Small intestine (tissue), 7 donors: ENCODE data around the gene GPR132. TPM values are rescaled to one million over a fixed set of nuclear protein-coding genes. Genes with fewer than 3 reads are reported as not detected.
A peak's percentile ranks its signal among the peaks of the same experiment; 100 is the strongest.

Source experiments
- DNase-seq, 2 donors: peaks; one replicate each; pipeline versions ENCODE4 v3.0.0 to v3.0.0-alpha.2; 2013
- FAIRE-seq: peaks from 2 replicates; lab custom pipeline; 2012; peaks lifted over from hg19 to GRCh38; lab: Jason Lieb, UNC
- H3K27ac ChIP-seq, 3 donors: one replicate each; pipeline ENCODE4 v1.5.1; 2013; ENCODE audit warnings: low read length in 2 of 3, mild to moderate bottlenecking in 2 of 3, control low read depth in 1 of 3, inconsistent platforms in 1 of 3, low read depth in 1 of 3, moderate library complexity in 1 of 3
- H3K27me3 ChIP-seq, 3 donors: one replicate each; pipeline ENCODE4 v1.6.1; 2013; ENCODE audit warnings: low read length in 3 of 3, inconsistent platforms in 1 of 3; ENCODE audit not compliant: control insufficient read depth in 3 of 3, insufficient read depth in 3 of 3
- H3K36me3 ChIP-seq, 3 donors: one replicate each; pipeline ENCODE4 v1.6.1; 2013; ENCODE audit warnings: low read length in 3 of 3, inconsistent platforms in 1 of 3, low read depth in 1 of 3, mild to moderate bottlenecking in 1 of 3, moderate library complexity in 1 of 3; ENCODE audit not compliant: control insufficient read depth in 3 of 3, insufficient read depth in 2 of 3
- H3K4me1 ChIP-seq, 3 donors: one replicate each; pipeline ENCODE4 v1.6.1; 2013; ENCODE audit warnings: low read length in 2 of 3, inconsistent platforms in 1 of 3, low read depth in 1 of 3, mild to moderate bottlenecking in 1 of 3, moderate library complexity in 1 of 3; ENCODE audit not compliant: control insufficient read depth in 3 of 3, insufficient read depth in 2 of 3
- H3K4me3 ChIP-seq, 3 donors: one replicate each; pipeline ENCODE4 v1.5.1; 2013; ENCODE audit warnings: low read length in 3 of 3, control low read depth in 1 of 3, inconsistent platforms in 1 of 3, low read depth in 1 of 3, mild to moderate bottlenecking in 1 of 3, moderate library complexity in 1 of 3
- H3K9me3 ChIP-seq, 2 donors: one replicate each; pipeline ENCODE4 v1.6.1; 2013; ENCODE audit warnings: low read depth in 1 of 2, low read length in 1 of 2; ENCODE audit not compliant: control insufficient read depth in 2 of 2, insufficient read depth in 1 of 2
- WGBS, 3 donors: extraction: QIAGEN DNeasy Blood & Tissue Kit; methylation state at CpG; one replicate each; pipeline ENCODE4 v1.1.7; 2013; 5-methylcytosine and 5-hydroxymethylcytosine counted together
- polyA plus RNA-seq, 4 donors: library from polyadenylated mRNA; stranded (reverse) in 3 of 4; unstranded in 1 of 4; fragments of 200-250 nt in 3 of 4; fragments of 120-200 nt in 1 of 4; gene quantifications; one replicate each; pipeline versions ENCODE4 v1.2.1 to v1.2.3, GENCODE V29; 2013
- donor health status: healthy with polysubstance abuse.
- donor health status: control.
- donor health status: control.
- donor health status: Bipolar disorder and iron deficiency.
- donor health status: healthy.

The GPR132 gene
- polyA plus RNA-seq, 4 donors = 0.81 to 1.4 (median 1.1) TPM; not detected in 1

DNA sequence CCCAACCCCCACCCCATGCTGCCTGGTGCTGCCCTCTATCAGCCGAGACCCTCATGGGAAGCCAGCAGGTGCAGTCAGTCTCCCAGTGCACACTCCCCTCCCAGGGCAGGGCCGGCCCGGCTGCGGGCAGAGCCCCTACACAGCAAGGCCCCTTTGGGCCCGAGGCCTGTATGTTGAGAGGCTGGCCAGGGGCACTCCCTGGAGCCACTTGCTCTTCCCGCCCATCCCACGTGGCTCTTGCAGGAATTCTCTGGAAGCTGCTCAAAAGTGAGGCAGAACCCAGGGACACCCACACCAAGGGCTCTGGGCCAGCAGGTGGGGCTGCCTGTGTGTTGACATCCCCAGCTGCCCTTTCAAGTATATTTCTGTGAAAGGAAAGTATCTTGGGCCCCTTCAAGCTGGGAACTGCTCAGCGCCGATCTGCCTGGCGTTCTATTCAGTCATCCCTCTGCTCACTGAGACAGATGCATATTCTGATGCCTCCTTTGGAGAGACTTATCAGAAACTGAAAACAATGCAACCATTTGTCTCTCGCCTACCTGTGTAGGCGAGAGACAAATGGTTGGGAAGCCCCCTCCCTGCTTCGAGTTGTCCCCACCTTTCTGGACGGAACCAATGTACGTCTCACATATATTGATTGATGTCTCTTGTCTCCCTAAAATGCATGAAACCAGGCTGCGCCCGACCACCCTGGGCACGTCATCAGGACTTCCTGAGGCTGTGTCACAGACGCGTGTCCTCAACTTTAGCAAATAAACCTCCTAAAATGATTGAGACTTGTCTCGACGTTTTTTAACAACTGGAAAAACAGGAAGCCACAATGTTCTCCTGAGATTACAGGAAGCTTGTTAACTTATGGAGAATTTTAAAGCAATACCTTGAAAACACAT is 6.0 kb downstream of the GPR132 start:
- DNase-seq = no peak
- FAIRE-seq = no peak
- Histone ChIP-seq H3K36me3 (no peaks in the 10 kb centered on the region), H3K4me3 (no peak overlapping the region), H3K27ac (peak overlapping the region in 1 of 3 donors; percentile 26), H3K27me3 (no peaks in the 10 kb centered on the region), H3K4me1 (peaks cover 0 to 19% (median 0%) of the 10 kb centered on the region in 3 donors), H3K9me3 (no peaks in the 10 kb centered on the region)
- whole genome bisulfite sequencing, 3 donors = 71 to 73% (median 72%) methylated on average over 22 of the region's 22 CpGs

- WGBS, 3 donors = 92% methylated on average over 14 of the region's 14 CpGs
- no peak overlapping the region for H3K4me3 ChIP-seq
- H3K9me3 ChIP-seq = no peaks in the 10 kb centered on the region
- peaks cover 0 to 17% (median 0%) of the 10 kb centered on the region in 3 donors for H3K4me1 ChIP-seq
- H3K36me3 ChIP-seq = no peaks in the 10 kb centered on the region
- H3K27me3 ChIP-seq = no peaks in the 10 kb centered on the region
- FAIRE-seq = no peak
- DNase-seq = no peak
- peak overlapping the region in 1 of 3 donors; percentile 26 for H3K27ac ChIP-seq
Observed at GRCh38 chr14:105058521-105059034, 6.7 kb downstream of the GPR132 start.

DNA sequence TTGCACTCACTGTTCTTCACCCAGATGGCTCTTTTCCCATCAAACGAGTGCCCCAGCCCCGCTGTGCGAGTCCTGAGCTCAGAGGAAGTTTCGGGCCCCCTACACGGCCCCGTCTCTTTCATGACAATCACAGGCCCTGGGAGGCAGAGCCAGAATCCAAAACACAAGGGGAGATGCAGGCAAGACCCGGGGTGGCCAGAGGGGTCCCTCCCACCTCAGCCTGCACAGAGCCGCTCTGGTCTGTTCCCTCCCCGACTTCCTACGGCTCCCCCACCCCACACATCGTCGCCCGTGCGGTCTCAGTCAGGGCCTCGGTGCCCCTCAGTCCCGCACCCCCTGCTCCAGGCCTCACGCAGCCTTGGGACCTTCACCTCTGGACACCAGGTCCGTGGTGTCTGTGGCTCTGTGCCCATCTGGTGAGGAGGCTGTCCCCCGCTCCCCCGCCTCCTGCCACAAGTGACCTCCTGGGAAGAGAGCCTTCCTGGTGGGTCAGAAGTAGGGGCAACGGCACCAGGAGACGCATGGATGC is 8.9 kb downstream of the GPR132 start:
- no peak for DNase-seq
- WGBS, 3 donors = 77 to 81% (median 78%) methylated on average over 22 of the region's 22 CpGs

DNA sequence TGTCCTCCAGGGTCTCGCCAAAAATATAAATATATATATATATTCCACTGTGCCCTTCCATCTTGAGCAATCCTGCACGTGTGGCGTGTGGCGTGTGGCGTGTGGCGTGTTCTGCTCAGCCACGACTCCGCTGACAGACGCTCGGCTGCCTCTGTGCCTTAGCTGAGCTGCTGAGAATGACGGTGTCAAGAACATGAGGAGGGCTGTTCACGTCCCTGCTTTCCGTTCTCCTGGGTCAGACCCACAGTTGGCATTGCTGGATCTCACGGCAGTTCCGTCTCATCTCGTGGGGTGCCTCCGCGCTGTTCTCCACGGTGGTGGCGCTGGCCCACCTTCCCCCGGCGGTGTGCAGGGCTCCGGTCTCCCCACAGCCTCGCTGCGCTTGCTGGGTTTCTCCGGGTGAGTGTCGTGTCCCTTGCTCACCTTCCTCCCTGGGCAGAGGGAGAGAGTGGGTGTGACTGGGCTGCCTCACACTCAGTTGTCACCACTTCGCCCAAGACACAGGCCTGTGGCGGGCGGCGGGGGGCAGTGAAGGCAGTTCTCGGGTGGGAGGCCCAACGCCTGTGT is 9.4 kb downstream of the GPR132 start:
- Histone ChIP-seq H3K36me3 (no peaks in the 10 kb centered on the region), H3K27ac (no peak overlapping the region), H3K27me3 (no peaks in the 10 kb centered on the region), H3K4me1 (peaks cover 0 to 7% (median 0%) of the 10 kb centered on the region in 3 donors), H3K4me3 (no peak overlapping the region), H3K9me3 (no peaks in the 10 kb centered on the region)
- DNase-seq (no peak), FAIRE-seq (no peak)
- 82 to 88% (median 84%) methylated on average over 30 to 33 of the region's 33 CpGs for WGBS, 3 donors

More for the DNA sequence above, 8.9 kb downstream of the GPR132 start:
- H3K4me3 ChIP-seq = no peak overlapping the region
- H3K27me3 ChIP-seq = no peaks in the 10 kb centered on the region
- no peaks in the 10 kb centered on the region for H3K9me3 ChIP-seq
- peaks cover 0 to 11% (median 0%) of the 10 kb centered on the region in 3 donors for H3K4me1 ChIP-seq
- no peaks in the 10 kb centered on the region for H3K36me3 ChIP-seq
- no peak for FAIRE-seq
- H3K27ac ChIP-seq = no peak overlapping the region

DNA sequence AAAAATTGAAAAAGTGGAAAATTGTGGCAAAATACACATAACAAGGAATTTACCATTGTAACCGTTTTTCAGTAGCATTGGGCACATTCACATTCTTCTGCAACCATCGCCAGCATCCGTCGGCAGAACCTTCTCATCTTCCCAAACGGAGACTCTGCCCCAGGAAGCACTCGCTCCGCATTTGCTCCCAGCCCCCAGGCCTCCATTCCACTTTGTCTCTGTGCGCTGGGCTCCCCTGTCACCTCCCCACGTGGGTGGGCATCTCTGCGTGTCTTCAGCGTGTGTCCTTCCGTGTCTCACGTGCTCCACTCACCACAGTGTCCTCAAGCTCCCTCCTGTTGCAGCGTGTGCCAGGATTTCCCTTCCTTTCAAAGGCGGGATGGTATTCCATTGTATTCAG is 9.9 kb downstream of the GPR132 start:
- Histone ChIP-seq H3K27me3 (no peaks in the 10 kb centered on the region), H3K9me3 (no peaks in the 10 kb centered on the region), H3K4me3 (no peak overlapping the region), H3K27ac (no peak overlapping the region), H3K4me1 (peaks cover 0 to 6% (median 0%) of the 10 kb centered on the region in 3 donors), H3K36me3 (no peaks in the 10 kb centered on the region)
- no peak for FAIRE-seq
- no peak for DNase-seq
- 78 to 85% (median 84%) methylated on average over 15 of the region's 15 CpGs for WGBS, 3 donors

DNA sequence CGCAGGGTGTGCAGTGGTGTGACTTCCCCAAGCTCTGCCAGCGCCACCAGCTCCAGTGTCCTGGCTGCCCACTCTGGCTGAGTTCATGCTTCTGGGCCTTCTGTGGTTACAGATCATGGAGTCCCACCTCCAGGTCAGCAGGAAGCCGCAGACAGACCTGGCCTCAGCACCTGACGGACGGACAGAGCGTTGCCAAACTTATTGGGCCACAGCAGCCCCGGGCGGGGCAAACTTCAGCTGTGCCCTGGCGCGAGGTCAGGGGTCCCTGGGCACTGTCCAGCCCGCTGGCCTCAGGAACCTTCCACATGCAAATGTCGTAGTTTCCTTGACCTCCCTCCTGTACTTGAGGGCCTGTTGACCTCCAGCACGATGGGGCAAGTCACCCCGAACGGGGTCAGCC is 11.2 kb downstream of the GPR132 start:
- WGBS, 3 donors = 88 to 95% (median 93%) methylated on average over 15 of the region's 15 CpGs
- no peak for FAIRE-seq
- no peak for DNase-seq

GRCh38 chr14:105053421-105053820 is 11.8 kb downstream of the GPR132 start:
- H3K4me1 ChIP-seq = peaks cover 0 to 9% (median 0%) of the 10 kb centered on the region in 3 donors
- H3K36me3 ChIP-seq = no peaks in the 10 kb centered on the region
- H3K9me3 ChIP-seq = no peaks in the 10 kb centered on the region
- no peak for DNase-seq
- WGBS, 3 donors = 59 to 74% (median 65%) methylated on average over 6 of the region's 6 CpGs
- no peaks in the 10 kb centered on the region for H3K27me3 ChIP-seq
- no peak overlapping the region for H3K27ac ChIP-seq
- no peak overlapping the region for H3K4me3 ChIP-seq
- no peak for FAIRE-seq

More for the DNA sequence above, 11.2 kb downstream of the GPR132 start:
- H3K36me3 ChIP-seq = no peaks in the 10 kb centered on the region
- no peak overlapping the region for H3K27ac ChIP-seq
- no peaks in the 10 kb centered on the region for H3K9me3 ChIP-seq
- H3K4me3 ChIP-seq = no peak overlapping the region
- peaks cover 0 to 9% (median 0%) of the 10 kb centered on the region in 3 donors for H3K4me1 ChIP-seq
- H3K27me3 ChIP-seq = no peaks in the 10 kb centered on the region

DNA sequence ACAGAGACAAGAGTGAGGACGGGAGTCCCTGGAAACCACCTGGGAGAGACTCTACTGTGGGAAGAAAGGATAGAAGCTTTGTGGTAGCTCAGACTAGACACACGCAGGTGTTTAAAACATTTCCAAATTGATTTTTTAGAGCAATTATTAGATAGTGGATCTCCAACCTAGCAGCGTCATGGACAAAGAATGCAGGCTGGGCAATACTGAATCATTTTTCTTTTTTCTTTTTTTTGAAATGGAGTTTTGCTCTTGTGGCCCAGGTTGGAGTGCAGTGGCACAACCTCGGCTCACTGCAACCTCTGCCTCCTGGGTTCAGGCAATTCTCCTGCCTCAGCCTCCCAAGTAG is 13.1 kb downstream of the GPR132 start:
- Histone ChIP-seq H3K4me1 (peaks cover 0 to 9% (median 0%) of the 10 kb centered on the region in 3 donors), H3K27ac (no peak overlapping the region), H3K27me3 (no peaks in the 10 kb centered on the region), H3K9me3 (no peaks in the 10 kb centered on the region), H3K36me3 (no peaks in the 10 kb centered on the region), H3K4me3 (no peak overlapping the region)
- whole genome bisulfite sequencing, 3 donors = 59 to 76% (median 66%) methylated on average over 4 of the region's 4 CpGs
- DNase-seq (no peak), FAIRE-seq (no peak)
